HPDE6-E6E7 (cell line): ENCODE measurements around the gene TEX47.

Source experiments
- DNase-seq: peaks from one replicate; pipeline ENCODE4 v3.0.0; 2011; ENCODE audit warnings: missing footprints; ENCODE audit errors: extremely low spot score

The TEX47 gene

DNA sequence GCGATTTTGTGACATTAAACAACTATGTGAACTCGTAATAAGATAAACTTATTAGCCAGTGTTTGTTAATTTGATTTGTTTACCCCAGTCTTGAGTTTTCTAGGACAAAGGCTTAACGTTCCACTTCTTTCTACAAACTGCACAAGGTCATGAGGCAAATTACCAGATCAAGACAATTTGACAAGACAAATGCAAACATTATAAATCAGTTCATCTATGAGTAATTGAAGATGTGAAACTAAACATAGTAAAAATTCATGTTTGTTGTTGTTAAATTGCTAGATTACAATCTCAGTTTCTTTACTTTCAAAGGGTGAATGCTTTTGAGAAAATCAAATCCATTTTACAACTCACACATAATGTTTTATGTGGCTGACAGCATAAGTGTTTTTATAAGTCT, 49.4 kb downstream of the TEX47 start:
- DNase-seq = no peak
